IPS-20b (cell line): ENCODE measurements around the gene LRRC43.

Experiments
- H3K27ac ChIP-seq: one replicate; pipeline ENCODE4 v1.5.1; 2013; ENCODE audit warnings: low read length
- H3K27me3 ChIP-seq: 2 replicates; pipeline ENCODE4 v1.6.1; 2013; ENCODE audit warnings: mild to moderate bottlenecking, low read length, inconsistent platforms; ENCODE audit not compliant: insufficient read depth
- H3K36me3 ChIP-seq: 2 replicates; pipeline ENCODE4 v1.6.1; 2013; ENCODE audit warnings: low read depth, mild to moderate bottlenecking, inconsistent platforms, low read length, moderate library complexity; ENCODE audit not compliant: insufficient read depth
- H3K4me1 ChIP-seq: 2 replicates; pipeline ENCODE4 v1.6.1; 2013; ENCODE audit warnings: mild to moderate bottlenecking, control low read depth, inconsistent platforms, low read length, moderate library complexity; ENCODE audit not compliant: insufficient read depth
- H3K4me3 ChIP-seq: 2 replicates; pipeline ENCODE4 v1.5.1; 2013; ENCODE audit warnings: mild to moderate bottlenecking, low read length, inconsistent platforms
- H3K9ac ChIP-seq: 2 replicates; pipeline ENCODE4 v1.6.1; 2013; ENCODE audit warnings: low read depth, mild to moderate bottlenecking, inconsistent platforms, low read length, moderate library complexity
- H3K9me3 ChIP-seq: 2 replicates; pipeline ENCODE4 v1.6.1; 2013; ENCODE audit warnings: mild to moderate bottlenecking, low read depth, low read length, inconsistent platforms; ENCODE audit not compliant: insufficient read depth

LRRC43 gene

GRCh38 chr12:122182887-122183587, at the start of gene LRRC43:
Gene LRRC43 (plus strand): TSS chr12:122183123. CDS start chr12:122183145, 22 bp downstream.
- no peaks in the 10 kb centered on the region for H3K9me3 ChIP-seq
- no peaks in the 10 kb centered on the region for H3K36me3 ChIP-seq
- no peak within 1 kb of the TSS; the same call in 1 of the 2 replicates for H3K9ac ChIP-seq
- H3K4me3 ChIP-seq = peak within 1 kb of the TSS; percentile 68
- no peak within 1 kb of the TSS for H3K27ac ChIP-seq
- no peaks in the 10 kb centered on the region for H3K4me1 ChIP-seq
- peaks cover 25% of the 10 kb centered on the region for H3K27me3 ChIP-seq

- Histone ChIP-seq H3K9me3 (no peaks in the 10 kb centered on the region), H3K9ac (no peak overlapping the region), H3K36me3 (peaks cover 25% of the 10 kb centered on the region), H3K27ac (no peak overlapping the region), H3K27me3 (no peaks in the 10 kb centered on the region), H3K4me3 (no peak overlapping the region), H3K4me1 (peaks cover 3% of the 10 kb centered on the region; the same call in 1 of the 2 replicates)
These were observed 49.6 kb upstream of the LRRC43 start for GRCh38 chr12:122133192-122133950.

- H3K4me3 ChIP-seq = no peak overlapping the region
- H3K27ac ChIP-seq = no peak overlapping the region
- H3K4me1 ChIP-seq = peaks cover 3% of the 10 kb centered on the region; the same call in 1 of the 2 replicates
- peaks cover 7% of the 10 kb centered on the region for H3K36me3 ChIP-seq
- H3K9ac ChIP-seq = no peak overlapping the region
- no peaks in the 10 kb centered on the region for H3K9me3 ChIP-seq
- no peaks in the 10 kb centered on the region for H3K27me3 ChIP-seq
These were observed 47.4 kb upstream of the LRRC43 start for GRCh38 chr12:122135437-122136031.

- Histone ChIP-seq H3K9me3 (peaks cover 8% of the 10 kb centered on the region), H3K4me3 (peak overlapping the region; percentile 63; the same call in 1 of the 2 replicates), H3K9ac (peak overlapping the region; percentile 21; the same call in 1 of the 2 replicates), H3K4me1 (peaks cover 3% of the 10 kb centered on the region; the same call in 1 of the 2 replicates), H3K36me3 (peaks cover 18% of the 10 kb centered on the region), H3K27me3 (no peaks in the 10 kb centered on the region), H3K27ac (no peak overlapping the region)
These were observed 45.7 kb upstream of the LRRC43 start for GRCh38 chr12:122137229-122137628.

- peaks cover 21% of the 10 kb centered on the region for H3K36me3 ChIP-seq
These were observed 45.2 kb upstream of the LRRC43 start for GRCh38 chr12:122137681-122138080.

GRCh38 chr12:122138181-122138580, 44.7 kb upstream of the LRRC43 start:
- H3K9ac ChIP-seq = no peak overlapping the region
- H3K27me3 ChIP-seq = no peaks in the 10 kb centered on the region
- no peak overlapping the region for H3K4me3 ChIP-seq
- H3K4me1 ChIP-seq = peaks cover 3% of the 10 kb centered on the region; the same call in 1 of the 2 replicates
- no peak overlapping the region for H3K27ac ChIP-seq
- peaks cover 24% of the 10 kb centered on the region for H3K36me3 ChIP-seq
- peaks cover 18% of the 10 kb centered on the region for H3K9me3 ChIP-seq

More at GRCh38 chr12:122137681-122138080, 45.2 kb upstream of the LRRC43 start:
- Histone ChIP-seq H3K9me3 (peaks cover 13% of the 10 kb centered on the region), H3K27ac (no peak overlapping the region), H3K27me3 (no peaks in the 10 kb centered on the region), H3K4me3 (peak overlapping the region; percentile 63; the same call in 1 of the 2 replicates), H3K9ac (peak overlapping the region; percentile 21; the same call in 1 of the 2 replicates), H3K4me1 (peaks cover 3% of the 10 kb centered on the region; the same call in 1 of the 2 replicates)

- Histone ChIP-seq H3K4me3 (no peak overlapping the region), H3K27ac (no peak overlapping the region), H3K4me1 (peaks cover 3% of the 10 kb centered on the region; the same call in 1 of the 2 replicates), H3K36me3 (peaks cover 26% of the 10 kb centered on the region), H3K9ac (no peak overlapping the region), H3K9me3 (peaks cover 22% of the 10 kb centered on the region), H3K27me3 (no peaks in the 10 kb centered on the region)
These were observed 44.3 kb upstream of the LRRC43 start for GRCh38 chr12:122138616-122139015.

- Histone ChIP-seq H3K9me3 (peaks cover 25% of the 10 kb centered on the region), H3K9ac (no peak overlapping the region), H3K36me3 (peaks cover 26% of the 10 kb centered on the region)
These were observed 43.7 kb upstream of the LRRC43 start for GRCh38 chr12:122139266-122139665.

GRCh38 chr12:122139941-122140340, 43.0 kb upstream of the LRRC43 start:
- no peak overlapping the region for H3K4me3 ChIP-seq
- H3K36me3 ChIP-seq = peaks cover 26% of the 10 kb centered on the region
- no peak overlapping the region for H3K9ac ChIP-seq
- H3K27me3 ChIP-seq = no peaks in the 10 kb centered on the region
- H3K4me1 ChIP-seq = peaks cover 3% of the 10 kb centered on the region; the same call in 1 of the 2 replicates
- H3K27ac ChIP-seq = no peak overlapping the region
- peaks cover 25% of the 10 kb centered on the region for H3K9me3 ChIP-seq

More at GRCh38 chr12:122139266-122139665, 43.7 kb upstream of the LRRC43 start:
- Histone ChIP-seq H3K27ac (no peak overlapping the region), H3K4me3 (no peak overlapping the region), H3K4me1 (peaks cover 3% of the 10 kb centered on the region; the same call in 1 of the 2 replicates), H3K27me3 (no peaks in the 10 kb centered on the region)

GRCh38 chr12:122140467-122141257, 42.3 kb upstream of the LRRC43 start:
- H3K27ac ChIP-seq = no peak overlapping the region
- H3K9me3 ChIP-seq = peaks cover 25% of the 10 kb centered on the region
- peaks cover 3% of the 10 kb centered on the region; the same call in 1 of the 2 replicates for H3K4me1 ChIP-seq
- no peaks in the 10 kb centered on the region for H3K27me3 ChIP-seq
- H3K4me3 ChIP-seq = no peak overlapping the region
- H3K36me3 ChIP-seq = peaks cover 26% of the 10 kb centered on the region
- no peak overlapping the region for H3K9ac ChIP-seq
